ENCODE data around the gene PDSS2.

Gene PDSS2

GRCh38 chr6:107360476-107360875 lies 98.9 kb downstream of the PDSS2 start:
- DNase-seq = no peak

GRCh38 chr6:107357842-107358241 lies 101.5 kb downstream of the PDSS2 start:
- DNase-seq = no peak

GRCh38 chr6:107357031-107357430 lies 102.3 kb downstream of the PDSS2 start:
- DNase-seq = no peak

DNA sequence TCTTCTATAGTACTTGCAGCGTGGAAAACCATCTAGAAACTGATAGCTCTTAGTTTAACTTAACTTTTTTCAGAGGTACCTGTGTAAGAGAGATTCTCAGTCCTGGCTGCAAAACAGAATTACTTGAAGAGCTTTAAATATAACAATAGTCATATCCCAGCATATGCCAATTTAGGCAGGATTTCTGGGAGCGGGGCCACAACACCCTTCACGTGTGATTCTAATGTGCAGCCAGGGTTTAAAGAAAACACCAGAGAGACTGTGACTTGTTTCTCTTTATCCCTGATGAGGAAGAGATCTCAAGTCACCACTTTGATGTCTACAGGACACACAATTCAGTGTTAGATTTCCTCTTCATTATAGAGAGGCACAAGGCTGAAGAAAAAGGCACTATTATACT lies 103.7 kb downstream of the PDSS2 start:
- DNase-seq = no peak

GRCh38 chr6:107354451-107354850 lies 104.9 kb downstream of the PDSS2 start:
- DNase-seq = no peak

GRCh38 chr6:107353773-107354382 lies 105.5 kb downstream of the PDSS2 start:
- DNase-seq = no peak

DNA sequence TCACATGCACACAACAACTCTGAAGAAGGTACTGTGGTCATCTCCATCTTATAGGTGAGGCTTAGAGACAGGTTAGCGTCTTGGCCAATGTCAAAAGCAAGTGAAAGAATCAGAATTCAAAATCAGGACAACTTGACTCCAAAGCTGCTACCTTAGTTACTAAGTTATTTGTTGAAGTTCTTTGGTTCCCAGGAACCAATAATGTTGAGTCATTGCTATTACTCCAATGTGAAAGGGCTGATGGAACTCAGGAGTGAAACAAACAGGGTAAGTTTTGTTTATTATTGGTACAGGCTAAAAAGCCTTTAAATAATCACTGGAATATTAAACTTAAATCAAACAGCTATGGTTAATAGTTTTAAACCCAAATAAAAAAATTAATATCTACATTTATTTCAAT lies 111.1 kb downstream of the PDSS2 start:
- no peak for DNase-seq

DNA sequence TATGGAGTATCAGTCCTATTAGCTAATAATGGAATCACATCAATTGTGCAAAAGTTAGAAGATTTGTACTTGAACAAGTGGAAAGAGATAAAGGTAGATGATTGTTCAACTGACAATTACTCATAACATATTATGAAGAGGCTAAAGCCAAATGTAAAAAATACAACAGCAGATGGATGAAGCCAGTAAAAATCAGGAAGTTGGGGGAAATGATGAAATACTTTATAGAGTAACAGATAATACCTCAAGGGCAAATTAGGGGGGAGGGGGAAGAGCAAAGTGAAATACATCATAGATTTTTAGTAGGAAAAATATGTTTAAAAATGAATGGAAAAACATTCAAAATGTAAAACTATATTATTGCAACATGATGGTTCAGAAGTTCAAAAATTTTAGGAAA lies 114.0 kb downstream of the PDSS2 start:
- DNase-seq = no peak

DNA sequence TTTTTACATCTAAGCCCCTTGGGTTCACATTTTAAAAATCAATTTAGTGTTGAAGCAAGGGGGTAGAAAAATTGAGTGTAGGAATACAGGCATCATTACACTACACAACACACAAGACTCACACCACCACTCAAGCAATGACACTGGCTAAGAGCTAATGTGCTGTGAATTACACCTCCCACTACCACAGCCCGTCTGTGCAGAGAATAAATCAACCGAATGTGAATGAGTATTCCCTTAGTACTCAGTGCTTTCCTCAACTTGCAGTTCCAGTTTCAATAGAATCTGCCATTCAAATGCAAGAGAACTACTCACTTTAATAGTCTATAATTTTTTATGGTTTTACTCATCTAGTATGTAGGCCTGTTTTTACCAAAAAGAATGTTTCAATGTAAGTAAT lies 114.4 kb downstream of the PDSS2 start:
- no peak for DNase-seq

DNA sequence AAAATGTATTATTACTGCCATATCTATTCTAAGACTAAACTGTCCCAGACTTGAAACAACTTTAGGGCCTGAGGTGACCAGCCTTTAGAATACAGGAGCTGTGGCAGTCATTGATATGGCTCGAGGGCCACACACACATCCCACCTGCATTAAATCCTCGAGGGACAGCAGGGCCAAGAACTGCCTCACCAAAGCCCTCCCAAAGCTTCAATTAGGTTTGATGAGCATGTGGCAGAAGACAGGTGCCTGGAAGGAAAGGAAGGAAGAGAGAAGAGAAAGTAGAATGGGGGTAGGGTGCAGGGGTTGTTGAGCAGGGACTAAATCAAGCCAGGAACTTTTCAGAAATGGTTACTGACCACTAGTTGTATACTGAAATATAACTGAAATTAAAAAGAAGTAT lies 115.0 kb downstream of the PDSS2 start:
- no peak for DNase-seq

GRCh38 chr6:107342144-107342543 lies 117.2 kb downstream of the PDSS2 start:
- no peak for DNase-seq

DNA sequence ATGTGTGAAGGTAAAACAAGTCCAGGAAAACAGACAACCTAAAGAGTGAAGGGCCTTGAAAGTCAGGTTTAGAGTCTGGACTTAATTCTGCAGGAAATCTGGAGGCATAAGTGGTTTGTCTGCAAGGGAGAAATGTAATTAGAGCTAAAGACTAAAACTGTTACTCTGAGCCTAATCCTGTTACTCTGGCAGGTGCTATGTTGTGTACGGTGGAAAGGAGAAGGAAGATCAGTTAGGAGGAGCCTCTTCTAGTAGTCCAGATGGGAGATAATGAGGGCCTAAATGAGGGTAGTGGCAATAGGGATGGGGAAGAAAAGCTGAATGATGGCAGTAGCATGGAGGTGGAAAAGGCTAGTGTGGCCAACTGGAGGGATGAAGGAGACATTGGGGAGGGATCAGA lies 118.5 kb downstream of the PDSS2 start:
- DNase-seq = no peak

DNA sequence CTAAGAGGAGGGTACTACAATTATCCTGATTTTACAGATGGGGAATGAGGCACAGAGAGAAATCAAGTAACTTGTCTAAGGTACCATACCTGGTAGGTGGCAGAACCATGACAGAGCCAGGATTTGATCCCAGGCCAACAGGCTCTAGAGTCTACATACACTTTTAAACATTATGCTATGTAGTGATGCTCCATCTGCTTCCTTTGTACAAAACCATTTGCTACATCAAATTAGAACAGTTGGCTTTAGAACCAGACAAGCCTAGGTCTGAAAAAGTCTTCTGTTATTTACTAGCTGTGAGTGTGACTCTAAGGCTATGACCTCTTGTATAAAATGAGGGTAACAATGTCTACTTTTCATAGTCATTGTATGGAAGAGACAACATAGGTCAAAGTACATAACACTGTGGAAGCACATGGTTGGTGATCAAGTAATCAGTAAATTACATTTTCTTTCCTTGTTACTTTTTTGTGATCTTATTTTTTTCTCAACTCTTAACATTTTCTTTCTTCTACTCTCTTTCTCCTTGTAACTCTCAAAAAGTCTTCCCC lies 122.1 kb downstream of the PDSS2 start:
- no peak for DNase-seq

- DNase-seq = no peak
Observed at GRCh38 chr6:107334026-107334425, 125.3 kb downstream of the PDSS2 start.

DNA sequence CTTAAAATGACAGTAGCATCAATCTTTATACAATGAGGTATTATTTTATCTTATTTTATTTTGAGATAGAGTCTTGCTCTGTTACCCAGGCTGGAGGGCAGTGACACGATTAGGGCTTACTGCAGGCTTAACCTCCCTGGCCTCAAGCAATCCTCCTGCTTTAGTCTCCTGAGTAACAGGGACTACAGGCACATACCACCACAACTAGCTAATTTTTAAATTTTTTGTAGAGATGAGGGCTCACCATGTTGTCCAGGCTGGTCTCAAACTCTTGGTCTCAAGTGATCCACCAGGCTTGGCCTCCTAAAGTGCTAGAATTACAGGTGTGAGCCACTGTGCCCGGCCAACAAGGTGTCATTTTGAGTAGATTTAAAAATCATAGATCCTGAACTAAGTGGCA lies 125.9 kb downstream of the PDSS2 start:
- no peak for DNase-seq

GRCh38 chr6:107331409-107332386 lies 127.7 kb downstream of the PDSS2 start:
- DNase-seq = no peak

- peak; percentile 12 for DNase-seq
Observed at GRCh38 chr6:107330168-107330567, 129.2 kb downstream of the PDSS2 start.

DNA sequence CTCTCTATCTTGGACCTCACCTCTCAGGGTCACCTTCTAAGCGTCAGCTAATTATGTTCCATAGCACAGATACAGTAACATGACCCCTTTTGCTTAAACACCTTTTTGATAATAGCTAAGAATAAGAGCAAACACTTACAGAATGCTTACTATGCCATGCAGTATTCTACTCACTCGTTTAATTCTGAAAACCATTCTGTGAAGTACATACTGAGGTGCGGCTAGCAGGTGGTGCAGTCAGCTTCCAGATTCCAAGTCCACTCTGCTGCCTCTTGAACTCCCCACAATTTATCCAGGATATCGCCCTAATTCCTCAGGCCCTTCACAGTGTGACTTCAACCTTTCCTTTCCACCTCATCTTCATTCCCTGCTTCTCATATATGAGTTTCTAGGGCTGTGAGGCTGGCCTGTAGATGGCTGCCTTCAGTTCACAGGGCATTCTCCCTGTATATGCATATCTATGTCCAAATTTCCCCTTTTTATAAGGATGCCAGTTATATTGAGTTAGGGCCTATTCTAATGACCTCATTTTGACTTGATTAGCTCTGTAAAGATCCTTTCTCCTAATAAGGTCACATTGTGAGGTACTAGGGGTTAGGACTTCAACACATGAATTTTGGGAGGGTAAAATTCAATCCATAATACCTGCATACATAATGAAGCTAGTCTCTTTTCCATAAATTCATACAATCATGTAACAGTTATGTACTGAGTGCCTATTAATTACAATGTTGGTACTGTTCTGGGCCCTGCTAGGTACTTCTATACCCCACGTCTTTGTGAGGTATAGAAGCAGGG lies 130.1 kb downstream of the PDSS2 start:
- no peak for DNase-seq

DNA sequence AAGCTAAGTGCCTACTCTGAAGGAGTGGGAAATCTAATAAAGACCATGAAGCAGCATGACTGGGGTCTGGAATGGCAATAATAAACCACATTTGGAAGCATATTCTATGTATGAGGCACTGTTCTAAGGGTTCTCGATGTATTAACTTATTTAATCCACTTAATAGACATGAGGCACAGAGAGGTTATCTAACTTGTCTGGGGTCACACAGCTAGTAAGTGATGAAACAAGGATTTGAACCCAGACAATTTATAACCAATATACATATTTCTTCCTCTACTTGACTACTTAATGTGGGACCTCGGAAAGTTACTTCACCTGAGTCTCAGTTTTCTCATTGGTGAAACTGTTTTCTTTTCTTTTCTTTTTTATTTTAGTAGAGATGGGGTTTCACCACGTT lies 131.3 kb downstream of the PDSS2 start:
- no peak for DNase-seq

DNA sequence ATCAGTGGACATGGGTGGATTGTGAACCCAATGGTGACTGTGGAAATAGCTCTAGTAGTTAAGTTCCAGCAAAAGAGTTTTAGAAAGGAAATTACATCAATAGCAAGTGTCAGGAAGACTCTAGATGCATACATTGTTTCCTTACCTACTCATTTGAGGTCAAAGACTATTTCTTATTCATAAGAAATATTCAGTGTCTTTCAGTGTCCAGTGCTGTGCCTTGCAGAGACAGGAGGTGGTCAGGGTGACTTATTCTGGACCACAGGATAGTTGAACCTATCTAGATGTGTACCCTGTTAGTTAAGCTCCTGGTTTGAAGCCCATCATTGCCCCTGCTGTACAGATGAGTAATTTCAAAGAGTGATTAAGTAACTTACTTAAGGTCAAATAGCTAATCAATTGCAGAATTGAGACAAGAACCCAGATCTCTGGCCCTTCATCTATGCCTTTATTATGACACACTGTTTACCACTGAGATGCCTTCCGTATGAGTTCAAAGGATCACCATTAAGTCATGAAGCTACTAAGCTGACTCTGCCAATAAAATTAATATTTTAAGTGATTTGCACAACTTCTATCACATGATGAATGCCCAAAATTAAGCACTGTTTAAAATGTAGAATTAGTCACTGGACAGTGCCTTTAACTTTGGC lies 136.1 kb downstream of the PDSS2 start:
- no peak for DNase-seq

GRCh38 chr6:107321793-107322192 lies 137.6 kb downstream of the PDSS2 start:
- DNase-seq = no peak

- no peak for DNase-seq
Observed at GRCh38 chr6:107319906-107320530, 139.3 kb downstream of the PDSS2 start.

All from activated naive CD4-positive, alpha-beta T cell treated with anti-CD3 and anti-CD28 coated beads, Interleukin-2, amount 50 U/mL, for 16 hours (primary cell).